Hematopoietic multipotent progenitor cell treated with erythropoietin and hydrocortisone succinate and interleukin-3 and kit ligand, for 17 days (in vitro differentiated cells): ENCODE results near the gene CCDC154.

Experiments used
- DNase-seq: peaks from one replicate; pipeline ENCODE4 v3.0.0-alpha.2; 2015; ENCODE audit warnings: low spot score

Gene CCDC154

DNA sequence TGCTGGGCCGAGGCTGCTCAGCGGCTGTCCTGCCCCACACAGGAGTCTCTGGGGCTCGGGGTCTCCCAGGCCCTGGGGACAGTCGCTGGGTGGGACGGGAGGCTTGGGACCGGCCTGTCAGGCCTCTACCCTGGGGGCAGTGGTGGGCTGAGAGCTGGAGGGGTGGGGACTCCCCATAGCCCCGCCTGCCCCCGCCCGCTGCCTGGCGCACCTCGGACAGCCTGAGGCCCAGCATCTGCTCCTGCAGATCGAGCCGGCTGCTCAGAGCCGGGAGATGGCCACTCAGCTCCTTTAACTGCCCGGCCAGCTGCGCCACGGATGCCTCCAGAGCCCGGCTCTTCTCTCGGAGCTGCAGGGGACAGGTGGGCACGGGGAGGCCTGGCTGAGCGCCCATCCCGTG, 6.8 kb downstream of the CCDC154 start:
- no peak for DNase-seq

DNA sequence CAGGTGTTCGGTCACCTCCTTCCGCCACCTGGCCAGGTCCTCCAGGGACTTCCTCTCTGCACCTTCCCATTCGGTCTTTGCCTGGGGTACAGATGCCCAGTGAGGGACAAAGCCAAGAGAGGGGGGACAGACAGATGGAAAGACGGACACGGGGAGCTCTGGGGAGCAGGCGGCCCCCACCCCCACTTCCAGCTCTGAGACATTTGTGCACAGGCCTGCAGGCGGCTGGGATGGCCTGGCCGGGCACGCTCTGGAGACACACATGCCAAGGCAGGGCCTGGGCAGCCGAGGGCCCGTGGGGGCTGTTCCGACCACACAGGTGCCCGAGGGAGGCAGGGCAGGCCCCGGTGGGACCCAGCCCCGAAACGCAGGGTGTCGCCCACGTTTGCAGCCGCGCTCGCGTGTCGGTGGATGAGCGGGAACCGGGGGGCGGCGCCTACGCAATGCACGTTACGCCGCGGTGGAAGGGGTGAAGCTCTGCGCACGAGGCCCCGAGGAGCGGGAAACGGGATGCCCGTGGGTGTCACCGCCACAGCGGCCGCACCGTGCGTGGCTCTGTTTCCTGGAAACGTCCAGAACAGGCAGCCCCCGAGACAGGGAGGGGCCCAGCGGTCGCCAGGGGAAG, 7.5 kb downstream of the CCDC154 start:
- no peak for DNase-seq

DNA sequence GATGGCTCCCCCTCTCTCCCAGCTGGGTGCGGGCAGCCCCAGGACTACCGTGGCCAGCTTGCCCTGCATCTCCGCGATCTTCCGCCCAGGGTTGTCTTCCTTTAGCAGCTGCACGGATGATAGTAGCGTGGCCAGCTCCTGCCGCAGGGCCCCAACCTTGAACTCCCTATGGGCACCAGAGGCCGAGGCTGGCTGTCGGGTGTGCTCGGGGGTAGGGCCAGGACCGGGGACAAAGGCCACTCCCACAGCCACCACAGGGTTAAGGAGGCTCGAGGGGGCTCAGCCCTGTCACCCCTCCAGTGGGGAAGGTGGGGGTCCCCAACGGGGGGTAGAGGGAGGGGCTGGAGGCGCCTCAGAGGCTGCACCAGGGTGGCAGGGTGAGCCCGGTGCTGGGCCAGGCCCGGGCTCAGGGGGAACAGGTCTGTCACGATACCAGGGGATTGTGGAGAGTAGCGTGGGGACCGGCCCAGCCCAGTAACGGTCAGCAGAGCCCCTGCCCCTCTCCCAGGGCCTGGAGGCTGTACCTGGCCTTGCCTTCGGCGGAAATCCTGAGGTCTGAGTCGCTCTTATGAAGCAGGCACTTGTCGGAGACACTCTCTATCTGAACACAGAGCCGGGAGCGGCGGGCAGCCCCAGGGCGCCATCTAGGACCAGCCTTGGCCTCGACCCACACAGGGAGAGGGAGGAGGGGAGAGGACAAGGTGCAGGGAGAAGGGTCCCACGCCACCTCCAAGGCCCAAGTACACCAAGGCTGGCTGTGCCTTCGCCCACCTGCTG, 8.2 kb downstream of the CCDC154 start:
- no peak for DNase-seq

DNA sequence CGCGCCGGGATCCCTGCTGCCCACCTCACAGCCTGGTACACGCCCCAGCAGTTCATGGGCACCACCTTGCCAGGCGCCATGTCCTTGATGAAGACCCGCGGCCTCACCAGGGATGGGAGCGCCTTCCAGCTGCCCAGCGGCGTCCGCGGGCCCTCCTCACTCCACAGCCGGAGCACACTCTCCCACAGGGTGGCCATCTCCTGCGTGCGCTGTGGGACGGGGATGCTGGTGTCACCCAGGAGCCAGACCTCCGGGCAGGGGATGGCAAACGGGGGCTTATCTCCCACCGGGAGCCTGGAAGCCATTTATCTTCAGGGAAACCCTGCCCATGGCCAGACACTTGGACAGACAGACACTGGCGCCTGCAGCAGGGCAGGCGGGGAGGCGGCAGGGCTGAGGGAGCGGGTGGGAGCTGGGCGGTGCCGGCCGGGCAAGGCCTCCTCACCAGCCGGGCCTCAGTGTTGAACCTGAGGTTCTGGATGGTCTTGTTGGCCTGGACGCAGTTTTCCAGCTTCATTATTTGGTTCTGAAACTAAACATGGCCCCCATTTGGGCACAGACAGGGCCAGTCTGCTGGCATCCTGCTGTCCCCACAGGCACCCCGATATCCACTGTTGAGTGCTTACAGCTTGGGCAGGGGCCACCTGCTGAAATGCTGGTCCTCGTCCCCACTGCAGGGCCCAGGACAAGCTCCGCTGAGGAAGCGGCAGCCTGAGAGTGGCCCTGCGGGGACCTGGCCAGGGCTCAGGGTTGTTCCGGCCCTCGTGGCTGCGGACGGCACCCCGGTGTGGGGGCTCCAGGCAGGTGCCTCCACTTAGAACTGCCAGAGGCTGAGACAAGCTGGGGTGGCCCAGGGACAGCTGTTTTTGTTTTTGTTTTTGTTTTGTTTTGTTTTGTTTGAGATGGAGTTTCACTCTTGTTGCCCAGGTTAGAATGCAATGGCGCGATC, 9.4 kb downstream of the CCDC154 start:
- DNase-seq = no peak

DNA sequence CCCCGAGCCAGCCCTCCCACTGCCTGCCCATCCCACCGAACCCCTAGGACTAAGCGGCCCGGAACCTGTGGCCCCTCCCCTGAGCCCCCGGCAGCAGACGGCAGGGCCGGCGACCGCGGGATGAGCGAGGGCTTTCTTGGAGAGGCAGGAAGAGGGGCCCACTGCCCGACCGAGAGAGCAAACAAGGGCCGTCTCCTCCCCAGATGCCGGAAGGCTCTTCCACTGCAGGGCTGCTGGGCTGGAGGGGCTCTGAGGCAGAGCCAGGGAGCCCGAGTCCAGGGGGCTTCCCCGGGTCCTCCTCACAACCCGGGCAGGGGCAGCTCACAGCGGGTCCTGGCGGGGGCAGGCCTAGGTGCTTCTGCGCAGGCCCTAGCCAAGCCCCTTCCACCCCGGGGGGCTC, 10.6 kb downstream of the CCDC154 start:
- no peak for DNase-seq

DNA sequence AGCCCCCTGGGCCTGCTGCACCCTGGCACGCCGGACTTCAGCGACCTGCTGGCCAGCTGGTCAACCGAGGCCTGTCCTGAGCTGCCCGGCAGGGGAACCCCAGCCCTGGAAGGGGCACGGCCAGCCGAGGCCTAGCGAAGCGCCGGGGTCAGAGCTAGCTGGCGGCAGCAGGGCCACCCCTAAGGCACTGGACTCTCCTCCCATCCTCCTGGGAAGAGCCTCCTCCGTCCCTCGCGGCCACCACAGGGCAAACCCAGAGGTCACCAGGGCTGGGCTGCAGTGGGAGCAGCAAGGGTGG, 11.1 kb downstream of the CCDC154 start:
- no peak for DNase-seq

DNA sequence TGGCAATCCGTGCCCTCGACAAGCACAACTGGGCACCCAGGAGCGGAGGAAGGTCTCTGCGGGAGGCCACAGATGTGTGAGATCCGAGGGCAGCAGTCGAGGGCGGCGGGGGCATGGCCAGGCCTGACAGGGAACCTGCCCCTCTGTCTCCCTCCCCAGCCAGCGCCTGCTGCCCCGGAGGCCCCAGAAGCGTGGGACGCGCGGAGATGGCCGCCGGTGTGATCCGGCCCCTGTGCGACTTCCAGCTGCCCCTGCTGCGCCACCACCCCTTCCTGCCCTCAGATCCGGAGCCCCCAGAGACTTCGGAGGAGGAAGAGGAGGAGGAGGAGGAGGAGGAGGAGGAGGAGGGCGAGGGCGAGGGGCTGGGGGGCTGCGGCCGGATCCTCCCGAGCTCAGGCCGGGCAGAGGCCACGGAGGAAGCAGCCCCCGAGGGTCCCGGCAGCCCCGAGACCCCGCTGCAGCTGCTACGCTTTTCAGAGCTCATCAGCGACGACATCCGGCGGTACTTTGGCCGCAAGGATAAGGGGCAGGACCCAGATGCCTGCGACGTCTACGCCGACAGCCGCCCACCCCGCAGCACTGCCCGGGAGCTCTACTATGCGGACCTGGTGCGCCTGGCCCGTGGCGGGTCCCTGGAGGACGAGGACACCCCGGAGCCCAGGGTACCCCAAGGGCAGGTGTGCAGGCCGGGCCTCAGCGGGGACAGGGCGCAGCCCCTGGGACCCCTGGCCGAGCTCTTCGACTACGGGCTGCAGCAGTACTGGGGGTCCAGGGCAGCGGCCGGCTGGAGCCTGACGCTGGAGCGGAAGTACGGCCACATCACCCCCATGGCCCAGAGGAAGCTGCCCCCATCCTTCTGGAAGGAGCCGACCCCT, 11.7 kb downstream of the CCDC154 start:
- no peak for DNase-seq

DNA sequence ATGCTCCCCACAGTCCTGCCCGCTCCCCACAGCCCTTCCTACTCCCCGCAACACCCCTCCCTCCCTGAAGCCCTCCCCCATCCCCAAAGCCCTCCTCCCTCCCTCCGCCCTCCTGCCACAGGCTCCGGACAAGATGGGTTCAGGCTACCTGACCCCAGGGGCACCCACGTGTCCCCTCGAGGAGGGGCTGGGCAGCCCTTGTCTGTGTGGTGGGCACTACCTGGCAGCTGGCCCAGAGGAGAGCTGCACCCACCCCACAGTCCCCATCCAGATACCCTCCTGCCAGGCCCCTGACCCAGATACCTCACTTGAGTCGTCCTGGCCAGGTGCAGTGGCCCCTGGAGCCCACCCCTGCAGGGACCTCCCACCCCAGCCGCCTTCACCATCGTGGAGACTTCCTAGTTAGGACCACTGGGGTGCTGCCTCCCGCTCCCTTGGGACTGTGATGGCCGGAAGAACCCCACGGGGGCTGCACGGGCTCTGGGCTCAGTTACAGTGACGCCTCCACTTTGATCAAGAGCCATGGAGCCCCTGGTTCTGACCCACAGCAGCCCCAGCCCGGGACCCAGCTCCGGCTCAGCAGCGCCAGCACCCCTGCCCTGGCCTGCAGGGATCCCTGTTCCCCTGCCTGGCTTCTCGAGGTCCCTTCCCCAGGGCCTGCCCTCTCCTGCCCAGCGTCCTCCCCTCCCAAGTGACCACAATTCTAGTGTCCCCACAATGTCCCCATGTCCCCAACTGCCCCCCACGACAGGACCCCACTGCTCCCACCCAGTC, 12.7 kb downstream of the CCDC154 start:
- no peak for DNase-seq

DNA sequence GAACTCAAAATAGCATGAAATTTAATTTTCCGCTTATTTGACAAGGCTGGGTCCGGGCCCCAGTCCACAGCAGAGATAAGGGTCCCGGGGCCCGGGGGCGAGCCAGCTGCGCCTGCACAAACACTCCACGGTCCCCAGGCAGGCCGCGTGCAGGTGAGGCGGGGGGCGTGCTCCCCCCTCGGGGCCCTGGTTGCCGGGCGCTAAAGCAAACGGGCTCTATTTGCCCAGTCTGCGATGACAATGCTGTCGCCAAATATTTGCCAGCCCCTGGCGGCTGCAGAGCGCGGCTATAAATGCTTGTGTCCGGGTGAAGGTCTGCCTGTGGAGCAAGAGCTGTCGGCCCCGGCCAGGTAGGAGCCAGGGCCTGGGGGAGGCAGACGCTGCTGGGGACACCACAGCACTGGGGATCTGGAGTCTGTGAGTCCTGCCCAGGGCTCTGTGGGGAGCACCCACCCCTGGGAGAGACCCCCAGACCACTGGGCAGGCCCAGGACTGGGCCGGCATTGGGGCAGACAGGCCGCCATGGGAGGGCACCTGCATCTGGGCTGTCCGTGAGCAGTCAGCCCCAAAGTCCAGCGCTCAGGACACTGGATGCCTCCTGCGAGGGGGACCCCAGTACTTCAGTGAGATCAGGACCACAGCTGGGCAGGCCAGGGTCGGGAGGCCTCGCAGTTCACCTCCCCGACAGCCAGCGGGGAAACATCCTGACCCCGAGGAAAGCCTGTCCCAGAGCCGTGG, 13.4 kb downstream of the CCDC154 start, which contains the start of gene PERCC1:
PERCC1 (plus strand) TSS at position 320 of the 738 bp plus-strand sequence. CDS start 1,516 bp downstream, outside the sequence.
- DNase-seq = no peak

DNA sequence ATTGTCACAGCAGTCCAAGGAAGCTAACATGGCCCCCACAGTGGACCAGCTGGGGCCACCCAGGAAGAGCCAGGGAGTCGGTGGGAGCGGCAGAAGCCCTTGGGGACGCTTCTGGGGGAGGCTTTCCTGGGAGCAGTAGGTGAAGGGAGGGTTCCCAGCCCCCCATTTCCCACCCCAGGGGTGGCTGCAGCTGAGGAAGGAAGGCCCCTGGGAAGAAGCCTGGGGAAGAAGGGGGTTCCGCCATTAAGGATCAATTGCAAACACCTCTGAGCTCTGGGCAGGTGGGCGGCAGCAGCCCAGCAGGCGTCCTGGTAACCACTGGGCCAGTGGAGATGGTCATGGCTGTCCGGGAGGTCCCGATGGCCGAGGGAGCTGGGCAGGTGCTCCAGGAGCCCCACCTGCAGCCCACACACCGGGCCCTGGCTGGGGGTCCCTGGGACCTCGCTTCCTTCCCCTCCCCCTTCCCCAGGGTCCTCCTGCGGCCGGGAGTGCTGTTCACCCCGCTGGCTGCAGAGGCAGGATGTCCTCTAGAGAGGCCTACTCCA, 14.1 kb downstream of the CCDC154 start:
- DNase-seq = no peak

DNA sequence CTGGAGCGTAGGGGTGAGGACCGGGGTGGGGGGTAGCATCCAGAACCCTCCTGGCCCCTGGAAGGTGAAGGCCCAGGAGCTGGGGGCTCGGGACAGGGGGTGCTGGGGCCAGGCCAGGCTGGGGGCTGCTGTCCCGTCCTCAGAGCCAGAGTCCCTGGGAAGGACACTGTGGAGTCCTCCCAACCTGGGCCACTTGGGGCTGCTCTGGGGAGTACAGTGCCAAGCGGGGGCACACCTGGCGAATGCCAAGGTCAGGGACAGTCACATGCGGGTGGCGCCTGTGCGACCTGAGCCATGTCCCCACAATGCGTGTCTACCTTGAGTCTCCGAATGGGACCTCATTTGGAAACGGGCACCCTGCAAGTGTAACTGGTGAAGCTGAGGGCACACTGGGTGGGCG, 14.7 kb downstream of the CCDC154 start:
- no peak for DNase-seq

DNA sequence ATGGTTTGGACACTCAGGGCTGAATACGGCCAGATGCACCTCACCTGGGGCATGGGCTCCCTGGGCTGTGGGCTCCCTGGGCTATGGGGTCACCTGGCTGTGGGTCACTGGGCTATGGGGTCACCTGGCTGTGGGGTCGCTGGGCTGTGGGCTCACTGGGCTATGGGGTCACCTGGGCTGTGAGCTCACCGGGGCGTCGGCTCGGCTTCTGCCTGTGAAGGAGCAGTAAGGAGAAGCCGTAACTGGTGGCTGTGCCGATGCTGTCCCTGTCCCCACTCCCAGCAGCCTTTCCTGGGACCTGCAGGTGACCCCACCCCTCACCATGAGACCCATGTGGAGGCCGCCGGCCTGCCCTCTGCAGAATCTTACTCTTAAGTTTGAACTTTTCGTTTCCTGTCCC, 15.3 kb downstream of the CCDC154 start:
- DNase-seq = no peak

DNA sequence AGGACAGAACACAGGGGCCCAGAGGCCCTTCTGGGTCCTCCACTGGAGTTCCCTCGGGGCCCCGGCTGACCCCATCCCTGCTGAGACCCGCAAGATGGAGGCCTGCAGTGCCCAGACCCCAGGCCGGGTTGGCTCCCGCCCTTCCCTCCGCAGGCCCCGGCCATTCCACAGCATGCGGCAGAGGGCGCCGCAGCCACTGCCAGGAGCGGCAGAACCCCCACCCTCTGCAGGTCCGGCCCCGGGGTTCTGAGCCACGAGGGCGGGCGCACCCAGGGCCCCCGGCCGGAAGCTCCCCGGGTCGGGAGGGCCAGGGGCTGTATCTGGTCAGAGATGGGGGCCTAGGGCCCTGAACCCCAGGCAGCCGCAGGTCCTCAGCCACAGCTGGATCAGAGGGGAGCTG, 15.8 kb downstream of the CCDC154 start:
- DNase-seq = no peak

DNA sequence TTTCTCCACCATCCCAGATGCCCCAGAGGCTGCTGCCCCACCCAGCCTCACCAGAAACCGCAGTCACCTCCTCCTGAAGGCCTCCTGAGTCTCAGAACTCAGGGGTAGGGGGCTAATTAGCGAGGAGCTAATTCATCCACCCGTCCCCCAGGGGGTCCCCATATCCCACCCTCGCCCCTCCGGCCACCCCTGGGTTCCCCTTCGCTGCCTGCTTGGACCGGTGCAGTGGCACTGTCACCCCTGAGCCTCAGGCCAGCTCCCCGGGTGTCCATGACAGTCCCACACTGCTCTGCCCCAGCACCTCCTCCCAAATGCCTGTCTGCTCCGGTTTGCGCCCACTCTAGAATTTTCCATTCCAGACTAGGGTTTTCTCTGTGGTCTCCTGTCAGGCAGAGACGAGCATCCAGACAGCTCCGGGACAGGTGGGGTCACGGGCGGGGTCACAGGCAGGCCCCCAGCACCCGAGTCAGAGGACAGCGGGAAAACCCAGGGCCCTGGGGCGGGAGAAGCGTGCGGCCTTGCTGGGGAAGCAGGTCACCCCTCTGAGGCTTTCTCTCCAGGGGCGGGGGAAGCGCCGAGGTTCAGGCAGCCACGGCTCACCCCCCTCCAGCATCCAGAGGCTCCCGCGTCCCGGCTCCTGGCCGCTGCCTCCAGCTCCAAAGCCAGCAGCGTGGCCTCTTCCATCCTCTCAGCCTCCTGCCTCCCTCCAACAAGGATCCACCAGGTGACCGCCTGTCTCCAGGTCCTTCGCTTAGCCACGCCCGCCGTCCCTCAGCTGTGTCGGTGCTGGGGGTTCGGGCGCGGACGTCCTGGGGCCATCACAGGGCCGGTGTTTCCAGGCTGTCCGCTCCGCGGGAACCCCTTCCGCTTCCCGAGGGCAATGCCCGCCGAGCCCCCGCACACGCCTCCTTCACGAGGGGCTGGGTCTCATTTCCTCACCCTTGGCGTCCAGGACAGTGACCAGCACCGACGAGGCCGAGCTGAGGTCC, 16.6 kb downstream of the CCDC154 start:
- DNase-seq = no peak

DNA sequence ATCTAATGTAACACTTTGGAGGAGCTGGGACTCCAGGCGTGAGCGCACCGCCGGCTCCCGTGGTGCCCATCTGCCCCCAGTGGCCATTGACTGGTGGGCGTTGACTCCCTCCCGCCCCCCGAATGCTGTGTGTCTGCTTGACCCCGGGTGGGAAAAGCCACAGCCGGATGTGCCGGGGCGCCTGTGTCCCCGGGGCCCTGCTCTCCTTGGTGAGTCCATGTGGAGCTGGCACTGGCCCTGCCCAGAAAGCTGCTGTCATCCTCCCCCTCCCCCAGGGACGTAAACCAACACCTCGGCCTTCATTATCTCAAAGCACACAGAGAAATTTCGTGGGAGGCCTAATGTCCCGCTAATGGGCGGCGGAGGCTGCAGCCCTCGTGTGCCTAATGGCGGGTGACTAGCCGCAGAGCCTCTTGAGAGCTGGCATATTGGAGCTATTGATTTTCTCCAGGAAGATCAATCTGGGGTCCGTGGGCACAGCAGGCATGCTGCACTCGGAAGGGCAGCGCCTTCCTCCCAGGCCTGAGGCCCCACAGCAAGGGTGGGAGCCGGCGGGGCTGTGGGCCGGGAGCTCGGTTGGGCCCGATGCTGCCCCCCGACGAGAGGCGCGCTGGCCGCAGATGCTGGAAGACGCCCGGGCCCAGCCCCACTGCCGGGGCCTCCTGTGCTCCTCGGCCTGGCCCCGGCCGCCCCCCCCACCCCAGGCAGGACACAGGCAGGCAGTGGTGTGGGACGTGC, 17.5 kb downstream of the CCDC154 start:
- DNase-seq = no peak

DNA sequence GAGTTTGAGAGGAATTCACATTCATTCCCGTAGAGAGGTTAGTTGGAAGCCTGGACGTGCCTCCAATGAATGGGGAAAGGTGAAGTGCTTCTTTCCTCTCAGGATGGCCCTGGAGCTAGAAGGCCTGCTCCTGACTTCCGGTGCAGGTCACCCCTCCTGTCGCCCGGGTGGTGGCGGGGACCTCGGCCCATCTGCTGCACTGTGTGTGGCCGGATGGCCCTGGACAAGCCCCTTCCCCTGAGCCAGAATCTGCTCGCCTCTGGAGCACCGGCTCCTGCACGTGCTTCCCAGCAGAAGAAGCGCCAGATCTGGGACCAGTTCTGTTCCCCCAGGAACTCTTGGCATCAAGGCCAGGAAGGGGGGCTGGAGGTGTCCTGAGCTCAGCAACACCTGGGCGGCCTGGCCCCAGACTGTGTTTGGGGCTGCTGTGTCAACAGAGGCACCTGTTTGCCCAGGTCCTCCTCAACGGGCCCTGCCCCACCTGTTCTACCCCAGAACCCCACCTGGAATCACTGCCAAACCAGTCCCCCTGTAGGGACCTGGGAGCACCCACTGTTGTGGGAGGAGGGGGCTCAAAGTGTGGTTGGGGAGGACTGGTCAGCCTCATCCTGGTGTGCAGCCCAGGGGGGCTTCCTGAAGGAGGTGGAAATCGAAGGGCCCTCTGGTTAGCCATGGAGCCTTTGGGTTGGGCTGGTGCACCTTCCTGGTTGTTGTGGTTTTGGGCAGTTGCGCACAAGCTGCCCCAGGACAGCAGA, 18.6 kb downstream of the CCDC154 start:
- no peak for DNase-seq

DNA sequence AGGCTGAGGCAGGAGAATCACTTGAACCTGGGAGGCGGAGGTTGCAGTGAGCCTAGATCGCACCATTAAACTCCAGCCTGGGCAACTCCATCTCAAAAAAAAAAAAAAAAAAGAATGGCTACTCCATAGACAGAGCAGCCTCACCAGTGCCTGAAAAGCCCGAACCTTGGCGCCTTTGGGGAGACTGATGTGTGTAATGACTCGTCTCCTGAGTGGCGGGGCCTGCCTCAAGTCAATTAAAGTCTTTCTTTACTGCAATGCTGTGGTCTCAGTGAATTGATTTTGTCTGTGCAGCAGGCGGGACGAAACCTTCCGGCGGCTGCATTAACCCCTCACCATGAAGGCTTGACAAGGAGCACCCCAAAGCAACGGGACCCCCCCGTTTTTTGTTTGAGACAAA, 20.3 kb downstream of the CCDC154 start:
- DNase-seq = no peak
